Measurements from ENCODE around the gene GIPR.

- TF ChIP-seq POLR2AphosphoS5 (IDR thresholded peaks at IDR 0.05; ENCODE audit: borderline replicate concordance, low read depth, low read length) (no peak), EZH2 (IDR thresholded peaks at IDR 0.05) (no peak), FOXP2 (optimal IDR thresholded peaks at IDR 0.05; ENCODE audit: control extremely low read depth, extremely low read length, insufficient read depth) (no peak)
Observed at GRCh38 chr19:45664575-45664974, 3.4 kb upstream of the GIPR start.

All from SK-N-MC (cell line).